ENCODE measurements around the gene NF2.

NF2 gene

DNA sequence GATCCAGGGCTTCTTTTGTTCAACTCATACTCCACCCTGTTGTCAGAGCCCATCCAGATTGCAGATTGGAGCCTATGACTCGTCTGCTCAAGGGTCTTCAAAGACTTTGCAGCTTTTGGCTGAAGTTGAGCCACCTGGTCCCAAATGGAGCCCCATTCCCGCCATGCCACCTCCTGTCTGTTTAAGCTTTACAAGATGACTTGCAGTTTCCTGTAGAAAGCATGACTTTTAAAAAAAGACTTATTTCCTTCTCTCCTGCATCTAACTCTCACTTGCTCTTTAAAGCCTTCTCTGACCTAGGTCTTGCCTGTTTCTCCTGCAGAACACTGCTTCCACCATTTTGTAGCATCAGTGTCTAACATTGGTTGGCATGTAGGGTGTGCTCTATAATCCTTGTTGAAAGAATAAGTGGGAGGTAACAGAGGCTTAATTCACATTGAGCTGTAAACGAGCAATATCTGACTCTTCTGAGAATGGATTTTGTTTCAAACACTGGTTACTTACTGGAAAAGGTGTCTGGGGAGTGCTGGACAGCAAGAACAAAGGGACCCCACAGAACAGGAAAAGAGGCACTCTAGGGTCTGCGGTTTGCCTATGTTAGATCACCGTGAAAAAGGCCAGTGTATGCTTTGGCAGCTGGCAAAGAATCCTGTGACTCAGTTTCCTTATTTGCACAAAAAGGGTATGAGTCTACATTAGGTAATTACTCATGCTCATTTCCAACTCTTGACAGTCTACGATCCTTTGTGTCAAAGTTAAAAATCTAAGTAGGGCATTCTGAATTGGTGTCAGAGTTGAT is 30.3 kb downstream of the NF2 start:
- Histone ChIP-seq H3K27me3 (ENCODE audit: control insufficient read depth, insufficient read depth, low read length) (no peaks in the 10 kb centered on the region), H3K27ac (ENCODE audit: low read length) (no peak overlapping the region), H3K36me3 (ENCODE audit: control insufficient read depth, low read depth, low read length) (no peaks in the 10 kb centered on the region), H3K9ac (ENCODE audit: low read length) (no peak overlapping the region), H3K4me3 (ENCODE audit: low read length) (no peak overlapping the region), H3K4me1 (ENCODE audit: control insufficient read depth, low read depth, low read length) (no peaks in the 10 kb centered on the region), H3K9me3 (ENCODE audit: control insufficient read depth, low read depth, low read length) (no peaks in the 10 kb centered on the region)

DNA sequence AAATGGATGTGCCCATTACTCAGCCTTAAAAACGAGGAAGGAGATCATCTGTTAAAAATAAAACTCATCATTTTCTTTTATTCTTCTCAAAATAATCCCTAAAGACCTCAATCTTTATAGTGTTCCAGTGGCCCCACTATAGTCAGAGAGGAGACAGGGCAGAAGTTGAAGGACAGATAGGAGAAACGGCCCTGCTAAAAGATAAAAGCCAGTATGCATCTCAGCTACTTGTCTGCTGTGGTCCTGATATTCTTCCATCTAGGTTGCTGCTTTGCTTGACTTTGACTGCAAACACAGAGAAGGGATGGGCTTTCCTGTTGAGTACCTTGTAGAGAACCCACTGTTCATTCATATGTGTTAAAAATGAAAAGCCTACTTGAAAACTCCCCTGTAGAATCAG is 31.4 kb downstream of the NF2 start:
- no peaks in the 10 kb centered on the region for H3K27me3 ChIP-seq (ENCODE audit: control insufficient read depth, insufficient read depth, low read length)
- H3K4me1 ChIP-seq (ENCODE audit: control insufficient read depth, low read depth, low read length): no peaks in the 10 kb centered on the region
- no peak overlapping the region for H3K9ac ChIP-seq (ENCODE audit: low read length)
- no peaks in the 10 kb centered on the region for H3K9me3 ChIP-seq (ENCODE audit: control insufficient read depth, low read depth, low read length)
- H3K4me3 ChIP-seq (ENCODE audit: low read length): no peak overlapping the region
- H3K27ac ChIP-seq (ENCODE audit: low read length): no peak overlapping the region
- no peaks in the 10 kb centered on the region for H3K36me3 ChIP-seq (ENCODE audit: control insufficient read depth, low read depth, low read length)

DNA sequence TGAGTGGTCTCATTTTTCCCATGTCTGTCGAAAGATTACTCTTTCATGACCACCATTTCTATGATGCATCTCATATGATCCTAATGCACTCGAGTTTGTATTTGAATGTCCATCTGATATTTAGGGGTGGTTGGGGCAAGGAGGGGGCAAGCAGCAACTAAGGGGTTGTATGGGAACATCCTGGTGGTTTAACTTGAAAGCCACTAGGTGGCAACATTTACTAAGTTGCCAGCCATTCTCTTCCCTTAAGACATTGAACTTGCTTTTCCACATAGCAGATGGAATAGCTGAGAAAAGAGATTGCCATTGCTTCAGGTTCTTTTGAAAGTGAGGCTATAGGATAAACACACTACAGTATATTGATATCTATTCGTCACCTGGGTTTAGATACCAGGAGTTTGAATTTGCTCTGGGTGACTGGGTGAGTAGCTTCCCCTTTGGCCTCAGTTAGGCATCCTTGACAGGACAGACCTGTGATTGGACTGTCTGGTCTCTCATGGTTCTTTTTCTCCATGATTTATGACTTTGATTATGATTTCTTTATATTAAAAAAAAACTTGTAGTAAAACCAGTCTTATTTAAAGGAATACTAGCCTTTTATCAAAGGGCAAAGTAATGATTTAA is 32.4 kb downstream of the NF2 start:
- no peak overlapping the region for H3K27ac ChIP-seq (ENCODE audit: low read length)
- no peak overlapping the region for H3K4me3 ChIP-seq (ENCODE audit: low read length)
- no peaks in the 10 kb centered on the region for H3K4me1 ChIP-seq (ENCODE audit: control insufficient read depth, low read depth, low read length)
- H3K36me3 ChIP-seq (ENCODE audit: control insufficient read depth, low read depth, low read length): no peaks in the 10 kb centered on the region
- H3K27me3 ChIP-seq (ENCODE audit: control insufficient read depth, insufficient read depth, low read length): no peaks in the 10 kb centered on the region
- no peaks in the 10 kb centered on the region for H3K9me3 ChIP-seq (ENCODE audit: control insufficient read depth, low read depth, low read length)
- no peak overlapping the region for H3K9ac ChIP-seq (ENCODE audit: low read length)

DNA sequence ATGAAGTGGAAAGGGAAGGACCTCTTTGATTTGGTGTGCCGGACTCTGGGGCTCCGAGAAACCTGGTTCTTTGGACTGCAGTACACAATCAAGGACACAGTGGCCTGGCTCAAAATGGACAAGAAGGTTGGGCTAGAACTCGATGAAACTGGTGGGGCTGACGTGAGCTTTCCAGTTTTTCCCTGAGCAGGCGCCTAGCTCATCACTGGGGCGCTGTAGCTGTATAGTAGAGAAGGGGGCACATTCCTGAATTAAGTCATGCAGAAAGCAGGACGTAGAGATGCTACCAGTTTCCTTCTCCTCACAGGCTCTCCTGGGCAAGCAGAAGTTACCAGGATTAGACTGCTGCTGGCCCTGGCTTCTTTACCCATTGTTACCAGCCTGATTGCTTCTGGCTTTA is 33.3 kb downstream of the NF2 start:
- Histone ChIP-seq H3K27me3 (ENCODE audit: control insufficient read depth, insufficient read depth, low read length) (no peaks in the 10 kb centered on the region), H3K9me3 (ENCODE audit: control insufficient read depth, low read depth, low read length) (no peaks in the 10 kb centered on the region), H3K36me3 (ENCODE audit: control insufficient read depth, low read depth, low read length) (no peaks in the 10 kb centered on the region), H3K27ac (ENCODE audit: low read length) (no peak overlapping the region), H3K9ac (ENCODE audit: low read length) (no peak overlapping the region), H3K4me1 (ENCODE audit: control insufficient read depth, low read depth, low read length) (no peaks in the 10 kb centered on the region), H3K4me3 (ENCODE audit: low read length) (no peak overlapping the region)

DNA sequence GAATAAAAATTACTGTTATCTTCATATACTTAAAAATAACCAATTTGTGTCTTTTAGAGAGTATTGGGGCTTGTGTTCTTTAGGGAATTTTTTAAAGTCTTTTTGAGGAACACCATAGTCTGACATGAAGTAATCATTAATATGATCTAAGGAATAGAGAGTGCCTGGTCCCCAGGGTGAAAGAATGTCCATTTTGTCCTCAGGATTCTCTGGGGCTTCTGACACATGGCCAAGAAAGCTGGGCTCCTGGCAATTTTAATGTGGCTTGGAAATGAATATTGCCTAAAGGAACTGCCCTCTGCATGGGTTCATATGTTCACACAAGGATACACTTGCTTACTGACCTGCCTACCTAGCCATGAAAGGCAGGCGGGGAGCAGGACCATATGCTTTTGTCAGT is 33.7 kb downstream of the NF2 start:
- no peak overlapping the region for H3K9ac ChIP-seq (ENCODE audit: low read length)
- H3K27me3 ChIP-seq (ENCODE audit: control insufficient read depth, insufficient read depth, low read length): no peaks in the 10 kb centered on the region
- no peak overlapping the region for H3K4me3 ChIP-seq (ENCODE audit: low read length)
- no peaks in the 10 kb centered on the region for H3K36me3 ChIP-seq (ENCODE audit: control insufficient read depth, low read depth, low read length)
- no peak overlapping the region for H3K27ac ChIP-seq (ENCODE audit: low read length)
- no peaks in the 10 kb centered on the region for H3K4me1 ChIP-seq (ENCODE audit: control insufficient read depth, low read depth, low read length)
- H3K9me3 ChIP-seq (ENCODE audit: control insufficient read depth, low read depth, low read length): no peaks in the 10 kb centered on the region

DNA sequence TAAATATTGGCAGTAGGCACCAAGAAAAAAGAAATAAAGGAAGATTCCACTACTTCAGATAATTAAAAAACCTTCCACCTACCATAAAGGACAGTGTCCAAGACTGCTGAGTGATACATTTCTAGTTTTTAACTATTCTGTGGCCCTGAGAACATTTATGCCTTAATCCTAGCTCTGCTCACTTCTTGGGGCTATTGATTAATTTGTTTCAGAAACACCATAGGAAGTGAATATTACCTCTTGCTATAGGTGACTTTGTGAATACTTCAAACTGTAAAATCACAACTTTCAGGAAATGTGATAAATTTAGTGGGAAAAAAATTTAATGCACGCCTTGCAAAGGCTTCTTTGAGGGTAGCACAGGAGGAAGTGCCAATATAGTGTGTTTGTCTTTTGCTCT is 35.2 kb downstream of the NF2 start:
- no peaks in the 10 kb centered on the region for H3K9me3 ChIP-seq (ENCODE audit: control insufficient read depth, low read depth, low read length)
- no peaks in the 10 kb centered on the region for H3K4me1 ChIP-seq (ENCODE audit: control insufficient read depth, low read depth, low read length)
- H3K27ac ChIP-seq (ENCODE audit: low read length): no peak overlapping the region
- no peaks in the 10 kb centered on the region for H3K27me3 ChIP-seq (ENCODE audit: control insufficient read depth, insufficient read depth, low read length)
- no peak overlapping the region for H3K4me3 ChIP-seq (ENCODE audit: low read length)
- H3K36me3 ChIP-seq (ENCODE audit: control insufficient read depth, low read depth, low read length): peaks cover 4% of the 10 kb centered on the region
- no peak overlapping the region for H3K9ac ChIP-seq (ENCODE audit: low read length)

DNA sequence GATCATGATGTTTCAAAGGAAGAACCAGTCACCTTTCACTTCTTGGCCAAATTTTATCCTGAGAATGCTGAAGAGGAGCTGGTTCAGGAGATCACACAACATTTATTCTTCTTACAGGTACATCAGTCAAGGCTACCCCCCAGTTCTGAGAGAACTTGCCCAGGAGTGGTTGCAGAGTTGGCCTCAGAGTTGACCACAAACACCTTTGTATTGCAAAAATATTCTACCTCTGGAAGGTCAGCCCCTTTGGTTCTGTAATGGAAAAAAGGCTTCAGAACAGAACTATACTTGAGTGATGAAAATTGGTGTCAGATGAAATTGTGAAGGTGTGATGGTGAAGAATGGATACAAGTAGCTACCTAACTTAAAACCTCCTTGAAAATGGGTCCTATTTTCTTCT is 35.7 kb downstream of the NF2 start:
- Histone ChIP-seq H3K9ac (ENCODE audit: low read length) (no peak overlapping the region), H3K9me3 (ENCODE audit: control insufficient read depth, low read depth, low read length) (no peaks in the 10 kb centered on the region), H3K4me3 (ENCODE audit: low read length) (no peak overlapping the region), H3K36me3 (ENCODE audit: control insufficient read depth, low read depth, low read length) (peaks cover 4% of the 10 kb centered on the region), H3K4me1 (ENCODE audit: control insufficient read depth, low read depth, low read length) (no peaks in the 10 kb centered on the region), H3K27ac (ENCODE audit: low read length) (no peak overlapping the region), H3K27me3 (ENCODE audit: control insufficient read depth, insufficient read depth, low read length) (no peaks in the 10 kb centered on the region)

DNA sequence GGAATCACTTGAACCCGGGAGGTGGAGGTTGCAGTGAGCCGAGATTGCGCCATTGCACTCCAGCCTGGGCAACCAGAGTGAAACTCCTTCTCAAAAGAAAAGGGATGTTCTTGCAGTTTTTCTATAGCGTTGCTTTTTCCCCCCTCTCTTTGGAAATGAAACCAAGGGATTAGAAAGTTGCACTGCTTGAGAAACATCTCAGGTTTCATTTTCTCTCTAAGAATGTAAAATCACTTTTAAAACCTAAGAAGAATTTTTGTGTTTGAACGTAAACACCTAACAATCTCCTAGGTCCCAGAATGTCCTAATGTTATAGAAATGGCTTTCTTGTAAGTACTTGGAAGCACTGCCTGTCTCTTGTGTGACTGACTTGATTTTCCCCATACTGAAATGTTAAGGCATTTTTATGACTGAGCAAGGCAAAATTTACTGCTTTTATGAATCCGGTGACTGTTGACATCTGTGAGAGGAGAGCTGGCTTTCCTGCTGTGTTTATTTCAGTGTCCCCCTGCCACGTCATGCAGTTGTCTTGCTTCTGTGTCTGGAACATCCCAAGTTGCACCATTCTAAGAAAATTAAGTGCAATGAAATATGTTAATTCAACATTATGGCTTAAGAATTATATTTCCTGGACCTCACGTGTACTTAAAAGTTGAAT is 37.7 kb downstream of the NF2 start:
- Histone ChIP-seq H3K4me3 (ENCODE audit: low read length) (no peak overlapping the region), H3K9me3 (ENCODE audit: control insufficient read depth, low read depth, low read length) (no peaks in the 10 kb centered on the region), H3K4me1 (ENCODE audit: control insufficient read depth, low read depth, low read length) (no peaks in the 10 kb centered on the region), H3K36me3 (ENCODE audit: control insufficient read depth, low read depth, low read length) (peaks cover 4% of the 10 kb centered on the region), H3K27me3 (ENCODE audit: control insufficient read depth, insufficient read depth, low read length) (no peaks in the 10 kb centered on the region), H3K27ac (ENCODE audit: low read length) (no peak overlapping the region), H3K9ac (ENCODE audit: low read length) (no peak overlapping the region)

- H3K4me3 ChIP-seq (ENCODE audit: low read length): no peak overlapping the region
- no peaks in the 10 kb centered on the region for H3K27me3 ChIP-seq (ENCODE audit: control insufficient read depth, insufficient read depth, low read length)
- no peak overlapping the region for H3K27ac ChIP-seq (ENCODE audit: low read length)
- H3K9me3 ChIP-seq (ENCODE audit: control insufficient read depth, low read depth, low read length): no peaks in the 10 kb centered on the region
- H3K9ac ChIP-seq (ENCODE audit: low read length): no peak overlapping the region
- peaks cover 4% of the 10 kb centered on the region for H3K36me3 ChIP-seq (ENCODE audit: control insufficient read depth, low read depth, low read length)
- H3K4me1 ChIP-seq (ENCODE audit: control insufficient read depth, low read depth, low read length): no peaks in the 10 kb centered on the region
Observed at GRCh38 chr22:29641700-29642330, 38.4 kb downstream of the NF2 start.

DNA sequence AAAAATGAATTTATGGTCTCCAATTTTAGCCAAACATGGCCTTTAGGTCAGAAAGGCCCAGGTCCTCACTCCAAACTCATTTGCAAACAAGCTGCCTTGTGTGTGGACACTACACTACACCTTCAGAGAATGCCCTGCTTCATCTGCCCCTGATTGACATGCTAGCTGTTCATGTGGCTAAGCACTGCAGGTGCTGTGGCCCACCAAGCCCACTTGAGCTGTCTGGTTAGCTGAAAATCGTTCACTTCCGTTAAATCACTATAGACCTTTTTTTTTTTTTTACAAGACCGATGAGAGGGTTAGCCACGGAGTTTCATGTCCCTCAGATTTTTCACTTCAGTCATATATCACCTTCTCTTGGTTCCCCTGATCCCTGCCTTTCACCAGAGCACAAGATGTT is 39.3 kb downstream of the NF2 start:
- no peak overlapping the region for H3K9ac ChIP-seq (ENCODE audit: low read length)
- no peak overlapping the region for H3K4me3 ChIP-seq (ENCODE audit: low read length)
- no peaks in the 10 kb centered on the region for H3K27me3 ChIP-seq (ENCODE audit: control insufficient read depth, insufficient read depth, low read length)
- no peaks in the 10 kb centered on the region for H3K9me3 ChIP-seq (ENCODE audit: control insufficient read depth, low read depth, low read length)
- H3K4me1 ChIP-seq (ENCODE audit: control insufficient read depth, low read depth, low read length): no peaks in the 10 kb centered on the region
- peaks cover 4% of the 10 kb centered on the region for H3K36me3 ChIP-seq (ENCODE audit: control insufficient read depth, low read depth, low read length)
- no peak overlapping the region for H3K27ac ChIP-seq (ENCODE audit: low read length)

DNA sequence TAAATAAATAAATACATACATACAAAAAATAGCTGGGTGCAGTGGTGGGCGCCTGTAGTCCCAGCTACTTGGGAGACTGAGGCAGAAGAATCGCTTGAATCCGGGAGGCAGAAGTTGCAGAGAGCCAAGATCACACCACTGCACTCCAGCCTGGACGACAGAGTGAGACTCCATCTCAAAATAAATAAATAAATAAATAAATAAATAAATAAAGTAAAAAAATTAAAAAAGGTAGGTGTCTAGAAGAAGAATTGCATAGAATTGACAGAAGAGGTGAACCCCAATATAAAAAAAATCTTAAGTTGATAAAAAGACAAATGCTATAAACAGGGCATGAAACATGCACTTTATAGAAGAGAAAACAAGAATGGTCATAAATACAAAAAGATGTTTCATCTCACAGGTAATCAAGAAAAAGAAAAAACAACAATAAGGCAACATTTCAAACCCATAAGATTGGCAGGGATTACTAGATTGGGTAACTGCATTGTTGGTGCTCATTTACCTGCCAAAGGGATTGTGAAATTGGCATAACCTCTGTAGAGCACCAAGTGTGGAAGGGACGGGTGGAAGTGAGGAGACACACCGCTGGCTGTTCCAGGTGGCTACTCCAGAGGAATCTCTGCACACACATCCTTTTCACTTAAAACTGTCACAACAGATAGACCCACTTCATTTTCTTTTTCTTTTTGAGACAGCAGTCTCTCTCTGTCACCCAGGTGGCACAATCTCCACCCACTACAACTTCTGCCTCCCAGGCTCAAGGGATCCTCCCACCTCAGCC is 44.7 kb downstream of the NF2 start:
- Histone ChIP-seq H3K9ac (ENCODE audit: low read length) (no peak overlapping the region), H3K27ac (ENCODE audit: low read length) (no peak overlapping the region), H3K9me3 (ENCODE audit: control insufficient read depth, low read depth, low read length) (no peaks in the 10 kb centered on the region), H3K4me1 (ENCODE audit: control insufficient read depth, low read depth, low read length) (peaks cover 5% of the 10 kb centered on the region), H3K27me3 (ENCODE audit: control insufficient read depth, insufficient read depth, low read length) (no peaks in the 10 kb centered on the region), H3K36me3 (ENCODE audit: control insufficient read depth, low read depth, low read length) (peaks cover 3% of the 10 kb centered on the region), H3K4me3 (ENCODE audit: low read length) (no peak overlapping the region)

All from iPS-18a (cell line).